ENCODE results near the gene FXYD3.
"Not testable (repeated sequence)": the region's sequence is repeated elsewhere in the genome, so short reads cannot be mapped to it uniquely, and the experiment has no call there.

The FXYD3 gene

DNA sequence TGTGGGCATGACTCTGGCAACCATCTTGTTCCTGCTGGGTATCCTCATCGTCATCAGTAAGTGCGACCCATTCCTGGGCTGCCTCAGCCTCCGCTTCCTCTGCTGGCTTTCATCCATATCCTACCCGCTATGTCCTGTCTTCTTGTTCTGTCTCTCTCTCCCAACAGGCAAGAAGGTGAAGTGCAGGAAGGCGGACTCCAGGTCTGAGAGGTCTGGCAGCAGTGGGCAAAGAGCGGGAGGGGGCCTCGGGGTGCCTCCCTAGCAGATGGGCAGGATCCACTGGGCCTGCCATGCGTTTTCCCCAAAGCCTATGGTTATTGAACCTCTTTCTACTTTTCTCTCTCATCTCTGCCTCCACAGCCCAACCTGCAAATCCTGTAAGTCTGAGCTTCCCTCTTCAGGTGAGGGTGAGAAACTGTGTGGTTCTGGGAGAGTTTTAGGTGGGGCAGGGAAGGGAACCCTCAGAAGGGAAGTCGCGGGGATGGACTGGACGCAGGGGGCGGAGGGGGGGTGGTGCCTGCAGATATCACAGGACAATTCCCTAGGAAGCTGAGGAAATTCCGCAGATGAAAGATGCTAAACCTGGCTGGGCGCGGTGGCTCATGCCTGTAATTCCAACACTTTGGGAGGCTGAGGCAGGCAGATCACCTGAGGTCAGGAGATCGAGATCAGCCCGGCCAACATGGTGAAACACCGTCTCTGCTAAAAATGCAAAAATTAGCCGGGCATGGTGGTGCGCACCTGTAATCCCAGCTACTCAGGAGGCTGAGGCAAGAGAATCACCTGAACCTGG, 35.8 kb downstream of the FXYD3 start:
- DNase-seq (ENCODE audit: insufficient read length, low spot score): no peak
- TF ChIP-seq, protein P1, sequence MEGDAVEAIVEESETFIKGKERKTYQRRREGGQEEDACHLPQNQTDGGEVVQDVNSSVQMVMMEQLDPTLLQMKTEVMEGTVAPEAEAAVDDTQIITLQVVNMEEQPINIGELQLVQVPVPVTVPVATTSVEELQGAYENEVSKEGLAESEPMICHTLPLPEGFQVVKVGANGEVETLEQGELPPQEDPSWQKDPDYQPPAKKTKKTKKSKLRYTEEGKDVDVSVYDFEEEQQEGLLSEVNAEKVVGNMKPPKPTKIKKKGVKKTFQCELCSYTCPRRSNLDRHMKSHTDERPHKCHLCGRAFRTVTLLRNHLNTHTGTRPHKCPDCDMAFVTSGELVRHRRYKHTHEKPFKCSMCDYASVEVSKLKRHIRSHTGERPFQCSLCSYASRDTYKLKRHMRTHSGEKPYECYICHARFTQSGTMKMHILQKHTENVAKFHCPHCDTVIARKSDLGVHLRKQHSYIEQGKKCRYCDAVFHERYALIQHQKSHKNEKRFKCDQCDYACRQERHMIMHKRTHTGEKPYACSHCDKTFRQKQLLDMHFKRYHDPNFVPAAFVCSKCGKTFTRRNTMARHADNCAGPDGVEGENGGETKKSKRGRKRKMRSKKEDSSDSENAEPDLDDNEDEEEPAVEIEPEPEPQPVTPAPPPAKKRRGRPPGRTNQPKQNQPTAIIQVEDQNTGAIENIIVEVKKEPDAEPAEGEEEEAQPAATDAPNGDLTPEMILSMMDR (IDR thresholded peaks at IDR 0.05; ENCODE audit: insufficient read depth, missing control alignments): no peak
- no peak for FAIRE-seq

DNA sequence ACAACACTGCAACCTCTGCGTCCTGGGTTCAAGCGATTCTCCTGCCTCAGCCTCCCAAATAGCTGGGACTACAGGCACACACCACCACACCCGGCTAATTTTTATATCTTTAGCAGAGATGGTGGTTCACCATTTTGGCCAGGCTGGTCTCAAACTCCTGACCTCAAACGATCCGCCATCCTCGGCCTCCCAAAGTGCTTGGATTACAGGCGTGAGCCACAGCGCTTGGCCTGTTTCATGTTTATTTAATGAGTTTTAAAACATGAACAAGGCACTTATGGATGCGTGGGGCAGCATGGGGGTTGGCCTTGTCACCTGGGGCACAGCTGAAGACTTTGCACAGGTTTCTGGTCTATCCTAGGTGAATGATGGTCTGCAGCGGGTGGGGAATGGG, 37.5 kb downstream of the FXYD3 start:
- not testable (repeated sequence) for FAIRE-seq

DNA sequence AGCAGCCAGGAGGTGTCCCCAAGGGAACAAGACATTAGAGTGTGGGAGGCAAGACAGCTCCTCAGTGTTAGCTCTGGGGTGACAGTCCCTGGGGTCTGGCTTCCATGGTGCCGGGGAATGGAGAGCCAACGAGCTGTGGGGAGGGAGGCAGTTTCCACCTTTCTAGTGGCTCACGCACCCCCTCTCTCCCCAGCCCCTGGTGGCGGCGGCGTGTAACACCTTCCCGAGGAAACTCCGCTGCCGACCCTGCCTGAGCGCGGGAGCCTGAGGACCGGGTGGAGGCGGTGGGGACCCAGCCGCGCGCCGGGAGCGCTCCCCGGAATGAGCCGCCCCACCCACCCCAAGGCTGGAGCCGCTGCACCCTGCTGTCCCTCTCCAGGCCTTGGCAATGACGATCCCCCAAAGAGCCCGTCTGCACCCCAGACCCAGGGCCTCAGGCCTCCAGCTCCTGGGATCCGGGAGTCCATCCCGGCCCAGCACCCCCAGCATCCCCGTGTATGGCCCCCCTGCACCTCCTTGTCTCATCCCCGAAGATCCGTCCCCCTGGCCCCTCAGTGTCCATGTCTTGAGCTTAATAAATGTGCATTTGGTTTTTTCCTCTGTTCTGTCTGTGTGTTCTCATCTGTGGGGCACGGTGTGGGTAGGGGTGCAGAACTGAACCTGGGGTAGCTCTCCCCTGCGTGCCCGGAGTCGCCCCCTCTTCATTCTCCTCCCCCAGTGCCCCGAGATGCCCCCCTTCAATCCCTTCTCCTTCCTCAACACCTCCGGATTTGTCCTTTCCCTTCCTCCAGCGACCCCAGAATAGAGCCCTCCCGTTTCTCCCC, 38.3 kb downstream of the FXYD3 start:
- TF ChIP-seq, protein P1 (IDR thresholded peaks at IDR 0.05; ENCODE audit: insufficient read depth, missing control alignments): no peak
- no peak for FAIRE-seq
- DNase-seq (ENCODE audit: insufficient read length, low spot score): no peak

More for the DNA sequence above, 37.5 kb downstream of the FXYD3 start:
- not testable (repeated sequence) for DNase-seq (ENCODE audit: insufficient read length, low spot score)

DNA sequence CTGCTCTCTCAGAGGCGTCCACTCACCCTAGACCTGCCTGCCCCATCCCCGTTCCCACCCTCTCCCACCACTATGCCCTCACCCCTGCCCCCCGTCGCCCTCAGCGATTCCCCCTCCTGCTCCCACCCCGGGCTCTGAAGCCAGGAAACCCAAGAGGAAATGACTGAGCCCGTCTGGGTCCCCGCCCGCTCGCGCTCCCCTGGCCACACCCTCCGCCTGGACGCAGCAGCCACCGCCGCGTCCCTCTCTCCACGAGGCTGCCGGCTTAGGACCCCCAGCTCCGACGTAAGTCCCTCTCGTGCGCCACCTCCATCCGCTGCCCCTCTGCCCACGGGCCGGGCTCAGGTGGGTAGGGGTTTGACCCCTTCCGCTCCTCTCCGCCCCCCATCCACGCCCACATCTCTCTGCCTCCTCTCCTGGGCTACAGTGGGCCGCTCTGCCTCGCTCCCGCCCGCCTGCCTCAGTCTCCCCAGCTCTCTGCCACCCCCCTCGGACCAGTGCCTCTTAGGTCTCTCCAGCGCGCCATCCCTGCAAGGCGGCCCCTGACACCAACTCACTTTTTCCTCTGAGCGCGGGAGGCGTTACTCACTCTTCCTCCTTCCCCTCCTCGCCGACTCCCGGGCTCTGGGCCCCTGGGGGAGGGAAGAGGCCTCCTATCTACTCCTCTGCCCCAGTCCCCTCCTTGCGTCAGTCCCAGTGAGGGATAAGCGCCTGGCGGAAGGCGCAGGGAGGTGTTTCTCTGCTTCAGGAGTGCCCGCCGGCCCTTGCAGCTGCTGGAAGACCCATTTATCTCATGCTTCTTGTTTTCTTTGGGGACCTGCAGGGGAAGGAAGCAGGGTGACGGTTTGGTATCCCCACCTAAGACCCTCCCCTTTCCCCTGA, 39.1 kb downstream of the FXYD3 start, which contains the start of gene FXYD5:
TSS of gene FXYD5 (plus strand) at position 211 of the 882 bp plus-strand sequence. CDS start 816 bp downstream, outside the sequence.
- FAIRE-seq (no peak), DNase-seq (ENCODE audit: insufficient read length, low spot score) (no peak)
- TF ChIP-seq, protein P1 (IDR thresholded peaks at IDR 0.05; ENCODE audit: insufficient read depth, missing control alignments): no peak

DNA sequence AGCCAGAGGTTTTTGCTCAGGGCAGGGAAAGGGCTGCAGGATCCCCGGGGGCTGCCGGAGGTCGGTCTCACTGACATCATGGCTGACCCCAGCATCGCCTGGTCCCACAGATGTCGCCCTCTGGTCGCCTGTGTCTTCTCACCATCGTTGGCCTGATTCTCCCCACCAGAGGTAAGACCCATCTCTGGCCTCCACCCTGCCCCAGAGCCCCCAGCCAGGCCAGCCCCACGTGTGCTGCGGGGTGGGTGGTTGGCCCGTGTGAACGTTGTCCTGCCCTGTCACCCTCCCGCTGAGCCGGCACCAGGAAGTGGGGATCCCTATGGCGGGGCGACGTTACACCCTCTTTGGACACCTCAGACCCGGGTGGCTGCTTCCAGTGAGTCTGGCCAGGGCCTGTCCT, 39.8 kb downstream of the FXYD3 start:
- TF ChIP-seq, protein P1 (IDR thresholded peaks at IDR 0.05; ENCODE audit: insufficient read depth, missing control alignments): no peak
- DNase-seq (ENCODE audit: insufficient read length, low spot score): no peak
- no peak for FAIRE-seq

DNA sequence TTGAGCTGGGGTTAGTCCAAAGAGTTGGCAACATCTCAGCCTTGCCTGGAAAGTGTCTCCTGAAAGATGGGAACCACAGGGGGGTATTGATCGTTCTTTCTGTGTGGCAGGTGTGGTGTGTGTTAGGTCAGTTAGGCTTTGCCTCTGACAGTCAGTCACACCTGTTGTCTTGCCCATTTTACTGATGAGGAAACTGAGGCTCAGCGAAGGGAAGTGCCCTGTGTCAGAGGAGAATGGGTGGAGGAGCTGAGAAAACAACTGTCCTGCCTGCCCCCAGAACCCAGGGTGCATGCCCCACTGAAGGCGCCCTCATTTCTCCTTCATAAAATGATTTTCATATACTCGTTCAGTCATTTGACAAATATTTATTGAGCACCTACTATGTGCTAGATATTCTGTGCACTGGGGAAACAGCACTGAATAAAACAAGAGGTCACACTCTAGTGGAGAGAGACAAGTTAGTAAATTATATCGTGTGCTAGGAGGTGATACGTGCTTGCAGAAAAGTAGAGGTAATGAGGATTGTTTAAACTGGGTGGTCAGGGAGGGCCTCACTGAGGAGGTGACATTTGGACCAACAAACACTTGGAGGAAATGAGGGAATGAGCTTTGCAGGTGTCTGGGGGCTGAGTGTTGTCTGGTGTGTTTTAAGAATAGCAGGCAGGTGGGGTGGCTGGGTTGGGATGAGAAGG, 40.5 kb downstream of the FXYD3 start:
- DNase-seq (ENCODE audit: insufficient read length, low spot score): no peak
- TF ChIP-seq, protein P1 (IDR thresholded peaks at IDR 0.05; ENCODE audit: insufficient read depth, missing control alignments): no peak
- FAIRE-seq: no peak
